GM18907 (cell line): Measurements from ENCODE around the gene DLG2.

Experiments
- ATAC-seq: cut with Tn5 transposase; IDR thresholded peaks from one replicate; pipeline ENCODE4 v1.9.1; 2021; ENCODE audit warnings: mild to moderate bottlenecking, moderate library complexity; ENCODE audit not compliant: unreplicated experiment

DLG2 gene

DNA sequence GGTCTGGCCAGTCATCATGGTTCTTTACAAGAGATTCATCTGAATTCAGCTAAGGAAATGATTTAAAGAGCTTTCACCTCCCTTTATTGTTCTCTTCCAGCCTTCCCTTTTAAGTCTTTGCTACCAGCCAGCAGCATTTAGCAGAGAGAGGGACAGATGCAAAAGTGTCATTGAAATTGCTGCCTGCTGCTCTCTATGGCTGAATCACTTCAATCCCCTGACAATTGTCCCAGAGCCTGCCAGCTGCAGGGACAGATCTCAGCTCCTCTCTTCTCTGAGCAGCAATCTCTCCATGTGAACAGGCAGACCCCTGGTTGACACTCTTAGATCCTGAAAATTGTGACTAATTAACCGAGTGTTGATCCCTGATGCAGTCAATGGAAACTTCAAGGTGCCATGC lies 1524.0 kb downstream of the DLG2 start:
- no peak for ATAC-seq

DNA sequence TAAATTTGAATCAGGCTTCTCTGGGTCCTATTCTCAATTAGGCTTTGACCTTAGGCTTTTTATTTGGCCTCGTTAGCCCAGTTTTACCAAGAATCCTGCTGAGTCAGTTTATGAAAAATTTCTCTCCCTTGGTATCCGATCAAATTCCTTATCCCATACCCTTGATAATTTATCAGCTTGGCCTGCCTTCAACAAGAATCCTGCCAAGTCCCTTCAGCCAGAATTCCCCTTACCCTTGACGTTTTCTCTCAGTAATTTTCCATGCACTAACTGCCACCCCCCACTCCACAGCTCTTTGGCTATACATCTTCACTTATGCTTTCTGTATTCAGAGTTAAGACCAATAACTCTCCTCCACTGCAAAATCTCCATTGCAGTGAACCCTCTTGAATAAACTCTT lies 1530.0 kb downstream of the DLG2 start:
- ATAC-seq: no peak

DNA sequence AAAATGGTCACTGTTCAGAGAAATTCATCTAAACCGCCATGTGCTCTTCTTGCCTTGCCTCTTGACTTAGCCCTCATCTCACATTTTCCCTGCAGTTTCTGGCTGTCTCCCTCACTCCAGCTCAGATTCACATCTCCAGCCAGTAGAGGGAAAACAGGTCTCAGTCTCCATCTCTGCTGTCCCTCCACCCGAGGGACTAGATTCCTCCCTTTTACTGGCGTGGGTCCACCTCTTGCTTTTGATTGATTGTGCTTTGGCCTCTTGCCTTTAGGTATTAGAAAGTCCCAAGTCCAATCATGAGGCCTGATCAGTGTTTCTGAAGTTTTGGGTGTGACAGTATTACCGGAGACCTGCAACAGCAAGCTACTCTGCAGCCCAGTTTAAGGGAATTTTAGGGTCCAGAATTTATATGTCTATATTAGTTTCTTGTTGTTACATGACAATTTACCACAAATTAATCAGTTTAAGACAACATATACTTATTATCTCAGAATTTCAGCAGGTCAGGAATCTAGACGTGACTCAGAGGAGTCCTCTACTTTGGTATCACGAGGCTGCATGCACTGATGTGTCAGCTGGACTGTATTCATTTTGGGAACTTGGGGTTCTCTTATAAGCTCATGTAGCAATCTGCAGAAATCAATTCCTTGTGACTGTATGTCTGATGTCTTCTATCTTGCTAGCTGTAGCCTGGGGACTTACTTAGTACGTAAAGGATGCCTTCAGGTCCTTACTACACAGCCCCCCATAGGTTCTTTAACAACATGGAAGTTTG lies 1535.7 kb downstream of the DLG2 start:
- no peak for ATAC-seq

DNA sequence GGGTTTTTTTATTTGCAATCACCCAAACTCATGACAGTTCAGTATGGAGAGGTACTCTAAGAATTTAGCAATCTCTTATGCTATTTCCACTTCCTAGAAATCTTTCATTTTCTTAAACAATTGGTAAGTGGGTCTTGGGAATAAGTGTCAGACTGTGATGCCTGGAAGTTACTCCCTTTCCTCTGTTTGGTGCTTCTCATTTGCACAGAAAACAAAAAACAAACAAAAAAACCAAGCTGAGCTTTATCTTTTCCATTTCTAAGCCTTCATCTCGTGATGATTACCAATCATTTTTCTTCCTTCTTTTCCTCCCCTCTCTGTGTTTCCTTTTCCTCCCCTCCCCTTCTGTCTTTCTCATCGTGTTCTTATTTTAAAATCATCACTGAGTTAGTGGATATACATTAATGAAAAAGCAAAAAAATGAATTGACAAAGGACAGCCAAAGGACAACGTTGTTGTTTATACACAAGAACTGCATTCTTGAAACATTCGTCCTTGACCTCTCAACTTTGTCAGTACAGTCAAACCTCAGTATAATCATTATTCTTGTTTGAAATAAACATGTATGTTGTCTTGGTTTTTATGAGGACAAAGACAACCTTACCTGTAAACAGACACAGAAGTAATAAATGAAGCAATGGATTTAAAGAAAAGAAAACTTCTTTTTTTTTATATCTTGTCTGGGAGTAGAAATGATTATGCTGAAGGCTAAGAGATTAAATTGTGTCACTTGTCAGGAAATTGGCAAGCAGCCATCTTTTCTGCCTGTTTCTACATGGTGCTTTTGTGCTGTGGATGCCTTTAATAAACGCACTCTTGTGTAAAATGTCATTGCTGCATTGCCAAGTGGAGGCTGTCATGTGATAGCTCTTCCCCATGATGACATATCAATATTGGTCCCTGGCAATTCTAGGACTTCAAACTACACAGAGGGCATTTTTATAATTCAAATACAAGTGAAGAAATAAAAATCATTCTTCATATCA lies 1537.8 kb downstream of the DLG2 start:
- ATAC-seq: no peak

DNA sequence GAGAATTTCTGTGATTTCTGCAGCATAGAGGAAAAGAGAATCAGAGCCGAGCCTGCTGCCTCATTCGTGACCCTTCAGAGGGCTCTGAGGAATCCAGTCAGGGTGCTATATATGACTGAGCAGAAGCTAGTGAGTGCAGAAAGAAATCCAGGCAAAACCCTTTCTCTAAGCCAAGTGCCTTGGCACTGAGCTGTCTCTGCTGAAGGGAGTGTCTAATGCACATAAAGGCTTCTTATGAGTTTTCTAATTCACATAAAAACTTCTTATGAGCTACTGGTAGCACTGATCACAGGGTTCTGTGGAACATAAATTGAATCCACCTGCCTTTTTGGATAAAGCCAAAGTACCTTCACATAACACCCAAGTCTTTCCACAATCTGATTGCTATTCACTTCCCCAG lies 1555.3 kb downstream of the DLG2 start:
- ATAC-seq: no peak

DNA sequence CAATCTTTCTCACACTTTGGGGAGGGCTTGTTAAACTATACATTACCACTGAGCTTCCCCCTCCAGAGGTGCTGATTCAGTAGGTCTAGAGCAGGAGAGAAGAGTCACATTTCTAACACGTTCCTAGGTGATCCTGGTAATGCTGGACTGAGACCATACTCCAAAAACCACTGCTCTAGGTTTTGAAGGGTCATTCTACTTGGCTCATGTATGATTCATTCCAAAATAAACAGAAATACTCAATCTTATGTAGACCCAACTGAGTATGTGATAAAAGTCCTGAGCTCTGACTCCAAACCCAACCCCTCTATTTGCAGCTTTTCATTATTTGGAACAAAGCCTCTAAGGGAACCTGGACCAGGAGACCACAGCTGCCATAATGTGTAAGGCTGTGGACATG lies 1558.1 kb downstream of the DLG2 start:
- no peak for ATAC-seq

DNA sequence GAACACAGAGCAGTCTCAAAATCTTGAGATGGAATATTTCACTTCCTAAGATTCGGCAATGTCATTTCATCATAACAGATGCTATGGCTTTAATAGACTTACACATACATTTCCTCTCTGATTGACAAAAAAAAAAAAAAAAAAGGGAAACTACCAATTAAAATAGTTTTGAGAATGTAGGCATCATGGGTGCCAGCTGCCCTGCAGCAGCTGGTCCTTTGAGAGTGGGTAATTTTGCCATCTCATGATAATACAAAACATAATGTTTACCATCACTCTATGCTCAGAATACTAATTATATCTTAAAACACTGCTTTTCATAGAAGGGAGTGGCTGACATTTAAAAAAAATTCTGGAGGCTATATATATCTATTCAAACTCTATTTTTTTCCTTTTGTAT lies 1565.4 kb downstream of the DLG2 start:
- no peak for ATAC-seq

DNA sequence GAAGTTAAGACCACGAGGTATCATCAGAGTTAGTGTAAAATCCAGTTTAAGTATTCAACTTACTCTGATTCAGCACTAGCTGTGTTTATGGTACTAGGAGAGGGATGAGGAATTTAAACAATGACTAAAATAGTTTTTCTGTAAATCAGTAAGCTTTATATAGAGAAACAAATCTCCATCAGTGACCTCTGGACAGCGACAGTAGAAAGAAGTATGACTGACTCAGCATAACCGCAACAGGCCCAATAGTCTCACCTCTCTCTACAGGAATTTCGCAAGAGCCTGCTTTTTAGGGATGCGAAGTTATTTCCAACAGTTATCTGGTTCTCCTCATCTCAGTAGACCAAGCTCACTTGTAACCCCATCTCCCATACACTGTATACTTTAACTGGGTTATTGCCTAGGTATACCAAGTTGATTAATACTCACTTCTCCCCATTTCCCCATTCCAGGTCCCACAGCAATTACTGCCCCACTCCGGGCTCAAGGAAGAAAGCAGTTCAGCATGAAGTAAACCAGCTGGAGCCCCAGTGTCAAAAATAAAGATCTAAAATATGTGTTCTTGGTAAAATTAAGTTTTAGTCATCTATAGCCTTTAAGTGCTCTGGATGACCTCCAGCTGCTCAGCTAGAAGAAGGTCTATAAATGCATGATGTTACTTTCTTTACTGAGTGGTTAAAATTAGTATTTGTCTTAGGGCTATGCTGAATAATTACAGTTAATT lies 1570.3 kb downstream of the DLG2 start:
- no peak for ATAC-seq

DNA sequence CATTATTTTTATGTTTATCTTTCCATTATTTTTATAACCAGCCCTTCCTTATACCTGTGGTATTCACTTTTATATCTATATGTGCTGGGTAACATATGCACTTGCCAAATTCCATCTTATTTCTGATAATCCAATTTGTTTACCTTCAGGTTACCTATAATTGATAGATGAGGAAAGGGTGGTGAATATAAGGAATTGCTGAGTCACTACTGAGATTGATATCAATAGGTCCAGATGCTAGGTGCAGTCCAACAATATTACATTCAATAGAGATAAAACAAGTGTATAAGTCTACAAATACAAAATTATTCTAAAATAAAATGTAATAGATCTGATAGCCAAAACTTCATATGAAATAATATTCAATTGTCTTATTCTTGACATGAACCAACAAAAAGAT lies 1582.0 kb downstream of the DLG2 start:
- ATAC-seq: no peak

DNA sequence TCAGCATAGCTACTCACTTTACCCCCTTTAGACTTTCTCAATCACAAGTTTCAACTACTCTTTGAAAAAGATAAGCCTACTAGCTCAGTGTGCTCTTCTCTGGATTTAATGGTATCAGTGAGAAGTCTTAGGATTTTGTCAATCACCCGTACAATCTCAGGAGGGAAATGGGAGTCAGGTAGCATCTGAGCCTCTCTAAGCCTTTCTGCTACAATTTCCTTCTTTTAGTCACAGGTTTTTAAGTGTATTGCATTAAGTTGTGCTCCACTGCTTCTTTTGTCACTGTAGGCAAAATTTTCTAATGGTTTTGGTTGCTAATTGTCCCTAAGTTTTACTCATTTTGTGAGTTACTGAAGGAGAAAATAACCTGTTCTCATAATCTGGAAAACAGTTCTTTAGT lies 1582.4 kb downstream of the DLG2 start:
- no peak for ATAC-seq

DNA sequence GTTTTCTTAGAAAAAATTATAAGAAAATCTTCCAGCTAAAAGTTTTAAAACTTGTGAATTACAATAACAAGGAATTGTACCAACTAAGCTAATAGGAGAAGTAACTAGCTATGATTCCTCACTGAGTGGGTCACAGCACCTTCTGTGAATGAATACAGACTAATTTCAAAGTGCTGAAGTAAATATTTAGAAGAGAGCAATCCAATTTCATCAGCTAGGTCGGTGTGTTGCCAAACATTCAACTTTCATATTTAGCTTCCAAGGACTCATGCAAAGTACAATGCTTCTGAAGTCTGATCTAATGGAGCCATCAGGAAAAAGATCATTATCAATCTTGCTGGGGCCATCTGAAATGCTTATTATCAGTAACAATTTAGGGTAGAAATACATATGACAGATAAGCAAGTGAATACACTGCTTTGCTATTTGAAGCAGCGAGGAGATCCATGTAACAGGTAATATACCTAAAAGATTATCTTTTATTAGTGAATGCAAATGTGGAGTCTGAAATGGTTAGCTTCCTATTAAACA lies 1590.4 kb downstream of the DLG2 start:
- no peak for ATAC-seq

DNA sequence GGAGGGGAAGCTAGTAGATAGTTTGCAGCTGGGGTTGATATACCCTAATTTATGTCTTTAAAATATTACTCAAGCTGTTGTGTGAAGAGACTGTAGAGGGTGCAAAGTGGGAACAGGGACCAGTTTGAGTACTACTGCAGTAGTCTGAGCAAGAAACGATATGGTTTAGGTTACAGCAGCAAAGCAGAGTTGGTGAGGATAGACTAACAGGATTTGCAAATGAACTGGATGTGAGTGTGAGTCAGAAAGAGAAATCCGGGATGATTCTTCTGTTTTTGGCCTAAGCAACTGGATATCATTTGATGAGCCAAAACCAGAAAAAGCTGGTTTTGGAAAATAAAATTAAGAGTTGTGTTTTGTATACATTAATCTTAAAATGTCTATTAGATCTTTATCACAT lies 1591.5 kb downstream of the DLG2 start:
- ATAC-seq: no peak

DNA sequence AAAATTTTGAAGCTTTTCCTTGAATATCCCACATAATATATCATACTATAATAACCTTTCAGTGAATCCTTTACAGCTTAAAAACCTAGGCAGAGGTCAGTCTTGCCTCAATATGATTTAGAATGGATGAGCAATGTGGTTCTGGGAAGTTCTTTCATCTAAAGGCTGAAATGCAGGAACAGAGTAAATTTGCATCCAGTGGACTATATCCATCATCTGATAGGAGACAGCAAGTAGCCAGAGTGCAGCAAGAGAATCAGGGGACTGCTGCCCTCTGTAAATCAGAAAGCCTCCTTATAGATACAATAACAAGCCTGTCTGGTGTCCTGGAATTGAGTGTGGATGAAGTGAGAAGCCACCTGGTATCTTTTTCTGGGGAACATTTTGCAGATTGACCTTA lies 1592.7 kb downstream of the DLG2 start:
- no peak for ATAC-seq

DNA sequence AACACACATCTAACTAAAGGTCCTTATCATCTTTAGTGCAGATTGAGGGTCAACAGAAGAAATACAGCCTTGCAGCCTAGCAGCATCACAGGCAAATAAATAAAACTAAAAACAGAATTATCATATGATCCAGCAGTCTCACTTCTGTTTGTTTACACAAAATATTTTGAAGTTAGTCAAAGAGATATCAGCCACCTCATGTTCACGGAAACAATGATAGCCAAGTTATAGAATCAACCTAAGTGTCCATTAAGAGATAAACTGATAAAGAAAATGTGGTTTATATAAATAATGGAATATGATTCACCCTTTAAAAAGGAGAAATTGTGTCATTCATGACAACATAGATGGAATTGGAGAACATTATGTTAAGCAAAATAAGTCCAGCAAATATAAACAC lies 1602.9 kb downstream of the DLG2 start:
- ATAC-seq: no peak

DNA sequence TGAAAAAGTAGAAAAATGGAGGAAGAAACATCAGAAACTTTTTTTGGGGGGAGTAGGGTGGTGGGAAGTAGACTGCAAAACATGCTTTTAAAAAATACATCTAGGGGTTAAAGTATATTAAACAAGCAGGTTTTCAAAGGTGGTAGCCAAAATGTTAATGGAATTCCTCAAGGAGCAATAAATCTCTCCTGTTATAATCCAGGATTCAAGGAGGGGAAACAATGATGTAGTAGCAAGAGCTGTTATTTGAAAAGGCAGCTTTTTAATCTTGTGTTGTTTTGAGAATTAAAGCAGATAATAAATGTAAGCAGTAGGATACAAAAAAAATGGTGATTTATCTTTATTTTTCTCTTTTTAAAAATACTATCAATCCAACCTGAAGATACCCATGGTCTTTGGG lies 1604.4 kb downstream of the DLG2 start:
- no peak for ATAC-seq

DNA sequence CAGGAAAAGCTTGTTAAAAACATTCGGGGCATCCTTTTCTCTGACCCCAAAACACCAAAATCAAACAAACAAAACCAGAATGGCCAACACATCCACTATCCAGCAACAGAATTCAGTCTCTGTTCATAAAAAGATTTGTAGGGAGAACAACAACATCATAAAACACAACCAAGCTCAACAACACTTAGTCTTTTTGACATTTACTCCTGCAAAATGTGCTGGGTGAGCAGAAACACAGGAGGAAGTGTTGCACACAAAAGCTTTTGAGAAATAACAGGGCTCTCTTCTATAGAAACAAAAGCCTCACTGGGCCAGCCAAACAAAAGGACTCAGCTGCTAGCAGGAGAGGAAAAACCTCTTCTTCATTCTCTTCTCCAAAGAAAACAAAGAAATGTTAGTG lies 1604.9 kb downstream of the DLG2 start:
- no peak for ATAC-seq

DNA sequence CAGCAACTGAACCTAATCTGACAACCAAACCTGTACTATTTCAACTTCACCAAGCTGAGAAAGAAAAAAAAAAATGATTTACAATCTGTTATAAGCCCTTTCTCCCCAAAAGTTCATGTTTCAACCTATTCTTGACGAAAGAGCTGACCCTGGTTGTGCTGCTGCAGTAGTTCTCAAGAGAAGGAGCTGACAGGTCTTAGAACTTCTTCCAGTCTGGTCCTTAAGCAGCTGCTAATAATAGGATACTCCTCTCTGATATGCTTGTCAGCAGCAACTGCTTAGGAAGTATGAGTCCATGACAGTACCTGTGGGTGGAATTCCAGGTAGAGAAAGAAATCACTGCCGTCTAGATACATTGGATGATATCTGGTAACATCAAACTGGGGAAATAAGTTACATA lies 1605.9 kb downstream of the DLG2 start:
- ATAC-seq: no peak

DNA sequence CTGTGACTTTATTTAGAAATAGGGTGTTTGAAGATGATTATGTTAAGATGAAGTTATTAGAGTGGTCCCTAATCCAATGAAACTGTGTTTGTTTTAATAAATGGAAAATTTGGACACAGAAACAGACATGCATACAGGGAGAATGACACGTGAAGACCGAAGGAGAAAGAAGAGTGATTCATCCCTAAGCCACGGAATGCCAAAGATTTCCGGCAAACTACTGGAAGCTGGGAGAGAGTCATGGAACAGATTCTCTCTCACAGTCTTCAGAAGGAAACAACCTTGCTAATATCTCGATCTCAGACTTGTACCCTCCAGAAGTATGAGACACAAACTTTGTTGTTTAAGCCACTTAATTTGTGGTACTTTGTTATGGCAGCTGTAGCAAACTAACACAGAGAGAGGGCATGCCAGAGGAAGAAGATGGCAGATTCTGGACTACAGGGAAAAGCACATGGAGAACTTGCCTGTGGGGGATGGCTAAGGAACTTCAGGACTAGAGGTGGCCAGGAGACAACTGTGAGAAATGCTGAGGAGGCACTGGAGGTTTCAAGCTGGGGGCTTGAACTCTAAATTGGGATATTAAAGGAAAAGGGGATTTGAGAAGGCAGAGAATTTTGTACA lies 1607.5 kb downstream of the DLG2 start:
- ATAC-seq: no peak

DNA sequence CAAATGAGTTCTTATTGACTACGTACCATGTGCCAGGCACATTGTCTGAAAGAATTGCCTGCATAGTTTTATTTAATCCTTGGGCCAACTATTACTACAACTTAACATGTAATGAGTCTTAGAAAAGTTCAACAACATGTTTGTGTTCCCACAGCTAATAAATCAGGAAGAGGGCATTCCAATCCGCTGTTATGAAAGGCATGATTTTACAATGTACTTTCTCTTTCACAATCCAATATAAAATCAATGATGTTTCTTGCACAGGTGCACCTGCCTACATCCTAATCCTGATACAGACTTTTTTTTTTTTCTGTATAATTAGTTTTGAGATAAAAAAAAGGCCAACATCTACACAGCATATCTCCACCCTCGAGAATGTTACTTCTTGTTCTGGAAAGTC lies 1612.6 kb downstream of the DLG2 start:
- no peak for ATAC-seq

DNA sequence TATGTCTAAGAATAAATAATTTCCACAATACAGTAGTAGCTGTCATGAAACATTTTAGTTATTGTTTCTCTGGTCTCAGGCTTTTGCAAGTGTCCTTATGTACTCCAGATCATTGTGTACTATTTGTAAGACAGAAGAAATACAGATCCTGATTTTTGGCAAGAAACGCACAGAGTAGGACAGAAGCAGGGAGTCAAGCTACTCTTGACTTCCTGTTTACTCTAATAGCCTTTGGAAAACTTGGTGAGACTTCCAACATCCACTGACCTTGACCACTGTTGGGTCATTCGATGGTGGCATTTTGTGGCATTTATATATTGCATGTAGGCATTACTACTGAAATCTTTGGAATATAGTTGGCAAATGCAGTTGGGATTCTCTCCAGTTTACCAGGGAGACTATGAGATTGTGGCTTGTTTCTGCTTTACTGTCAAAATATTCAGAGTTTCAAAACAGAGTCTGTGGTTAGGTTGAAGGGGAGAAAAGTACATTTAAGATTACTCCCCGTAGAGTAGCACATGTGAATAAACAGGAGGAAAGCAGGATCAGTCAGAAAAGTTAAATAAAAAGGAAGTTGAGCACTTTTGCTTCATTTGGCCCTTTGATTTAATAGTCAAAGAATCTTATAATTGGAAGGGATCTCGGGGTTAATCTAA lies 1614.8 kb downstream of the DLG2 start:
- ATAC-seq: no peak
